Activated CD4-positive, alpha-beta T cell treated with anti-CD3 and anti-CD28 coated beads, Interleukin-2, amount 50 U/mL, for 24 hours (primary cell): Measurements from ENCODE around the gene LAMB1.
"Not testable (repeated sequence)": the region's sequence is repeated elsewhere in the genome, so short reads cannot be mapped to it uniquely, and the experiment has no call there.

Experiments
- DNase-seq, 2 donors: peaks; one replicate each; pipeline ENCODE4 v3.0.0-alpha.2; 2020; ENCODE audit warnings: low read depth in 1 of 2, low spot score in 1 of 2

Gene LAMB1

DNA sequence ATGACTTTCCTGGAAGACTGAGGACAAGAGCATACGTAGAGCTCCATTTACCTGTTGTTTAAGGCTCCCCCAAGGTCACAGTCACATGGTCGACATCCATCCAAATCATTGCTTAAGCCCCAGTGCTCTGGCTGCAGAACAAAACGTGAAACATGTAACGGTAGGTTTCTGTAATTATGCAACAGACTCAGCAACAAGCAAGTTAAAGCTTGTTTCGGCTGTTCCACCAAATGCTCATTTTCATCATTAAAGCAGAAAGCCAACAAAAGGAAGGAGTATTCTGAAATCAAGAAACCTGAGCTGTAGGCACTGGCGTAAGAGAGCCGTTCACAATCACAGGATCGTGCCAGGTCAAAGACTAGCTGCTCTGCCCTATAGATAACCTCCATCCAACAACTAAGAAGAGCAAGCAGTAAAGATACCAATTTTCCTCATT, 30.0 kb downstream of the LAMB1 start:
- DNase-seq: no peak

DNA sequence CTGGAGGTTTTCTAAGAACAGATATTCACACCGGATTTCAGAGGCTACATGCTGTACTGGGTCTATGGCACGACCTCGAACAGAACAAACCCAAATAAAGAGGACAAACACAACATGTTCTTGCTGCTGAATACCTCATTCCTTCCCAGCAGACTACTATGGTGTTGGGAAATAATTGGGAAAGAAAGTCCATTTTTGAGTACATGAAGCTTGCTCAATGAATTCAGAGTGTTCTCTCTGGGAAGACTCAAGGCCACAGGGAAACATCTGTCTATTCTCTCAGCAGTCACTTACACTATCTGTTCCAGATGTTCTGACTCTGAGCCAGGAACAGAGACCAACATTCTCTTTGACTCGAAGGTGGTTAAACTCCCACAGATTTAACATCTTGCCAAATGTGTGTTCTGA, 30.9 kb downstream of the LAMB1 start:
- no peak for DNase-seq

- no peak for DNase-seq
These were observed 31.3 kb downstream of the LAMB1 start for GRCh38 chr7:107971613-107972012.

DNA sequence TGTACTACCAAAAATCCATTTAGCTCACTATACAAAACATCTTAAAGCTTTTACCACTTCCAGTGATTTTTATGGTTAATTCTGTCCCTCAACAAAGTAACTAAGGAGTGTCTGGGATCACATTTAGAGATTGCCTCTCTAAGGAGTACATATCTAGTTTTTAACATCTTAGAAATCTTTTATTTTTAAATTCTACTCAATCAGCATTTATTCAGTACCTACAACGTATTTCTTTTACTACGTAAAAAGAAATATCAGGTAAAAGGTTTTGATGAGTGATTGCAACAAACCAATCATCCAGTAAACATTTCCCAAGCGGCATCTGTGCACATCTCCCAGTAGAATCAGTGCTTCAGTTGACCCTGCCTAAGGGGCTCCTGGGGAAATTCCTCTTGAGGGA, 31.9 kb downstream of the LAMB1 start:
- no peak for DNase-seq

- no peak for DNase-seq
These were observed 33.1 kb downstream of the LAMB1 start for GRCh38 chr7:107969856-107970255.

DNA sequence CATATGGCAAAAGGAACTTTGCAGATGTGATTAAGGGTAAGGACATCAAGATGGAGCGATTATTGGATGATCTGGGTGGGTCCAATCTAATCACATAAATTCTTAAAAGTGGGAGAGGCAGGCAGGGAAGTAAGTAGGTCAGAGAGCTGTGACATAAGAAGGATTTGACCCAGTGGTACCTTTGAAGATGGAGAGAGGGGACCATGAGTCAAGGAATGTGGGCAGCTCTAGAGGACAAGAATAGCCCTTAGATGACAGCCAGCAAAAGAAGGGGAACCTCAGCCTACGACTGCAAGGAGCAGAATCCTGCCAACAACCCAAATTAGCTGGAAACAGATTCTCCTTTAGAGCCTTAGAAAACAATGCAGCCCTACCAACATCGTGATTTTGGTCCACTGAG, 34.5 kb downstream of the LAMB1 start:
- DNase-seq: no peak

- DNase-seq: no peak
These were observed 35.5 kb downstream of the LAMB1 start for GRCh38 chr7:107967420-107967819.

GRCh38 chr7:107966711-107967110, 36.2 kb downstream of the LAMB1 start:
- no peak for DNase-seq

- no peak for DNase-seq
These were observed 38.5 kb downstream of the LAMB1 start for GRCh38 chr7:107964510-107964909.

- DNase-seq: no peak
These were observed 40.1 kb downstream of the LAMB1 start for GRCh38 chr7:107962817-107963216.

DNA sequence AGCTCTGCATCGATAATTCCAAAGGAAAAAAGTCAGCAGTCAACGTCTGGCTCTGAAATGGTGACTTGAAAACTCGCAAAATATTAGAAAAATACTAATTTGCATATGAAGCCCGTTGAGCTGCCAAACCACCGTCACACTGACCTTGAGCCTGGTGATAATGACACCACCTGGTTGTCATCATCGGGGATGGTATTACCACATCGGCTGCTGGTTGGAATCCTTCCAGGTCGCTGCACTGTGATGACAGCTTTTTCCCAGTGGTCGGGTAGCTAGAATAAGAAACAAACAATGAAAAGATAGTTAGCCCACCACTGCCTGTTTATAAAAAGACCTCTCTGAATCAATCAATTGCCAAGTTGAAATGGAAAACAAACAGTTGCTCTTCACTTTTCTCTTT, 41.6 kb downstream of the LAMB1 start:
- DNase-seq: no peak

GRCh38 chr7:107960272-107960671, 42.7 kb downstream of the LAMB1 start:
- DNase-seq: no peak

DNA sequence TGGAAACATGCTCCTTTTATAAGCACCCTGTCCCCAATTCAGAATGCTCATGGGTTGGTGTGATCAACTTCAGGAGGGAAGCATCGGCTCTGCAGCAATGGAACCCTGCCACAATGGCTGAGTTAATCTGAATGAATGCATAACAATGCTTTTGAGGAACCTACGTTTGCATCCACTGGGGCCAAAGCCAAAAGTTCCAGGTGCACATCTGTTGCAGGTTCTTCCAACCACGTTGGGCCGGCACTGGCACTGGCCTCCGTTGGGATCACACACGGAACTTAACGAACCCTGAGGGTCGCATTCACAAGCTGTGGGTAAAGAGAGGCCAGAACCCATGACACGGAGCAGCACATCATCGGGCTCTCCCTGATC, 43.4 kb downstream of the LAMB1 start:
- no peak for DNase-seq

GRCh38 chr7:107958764-107959526, 44.0 kb downstream of the LAMB1 start:
- DNase-seq: no peak

- no peak for DNase-seq
These were observed 45.5 kb downstream of the LAMB1 start for GRCh38 chr7:107957436-107957835.

GRCh38 chr7:107956950-107957349, 46.0 kb downstream of the LAMB1 start:
- not testable (repeated sequence) for DNase-seq

DNA sequence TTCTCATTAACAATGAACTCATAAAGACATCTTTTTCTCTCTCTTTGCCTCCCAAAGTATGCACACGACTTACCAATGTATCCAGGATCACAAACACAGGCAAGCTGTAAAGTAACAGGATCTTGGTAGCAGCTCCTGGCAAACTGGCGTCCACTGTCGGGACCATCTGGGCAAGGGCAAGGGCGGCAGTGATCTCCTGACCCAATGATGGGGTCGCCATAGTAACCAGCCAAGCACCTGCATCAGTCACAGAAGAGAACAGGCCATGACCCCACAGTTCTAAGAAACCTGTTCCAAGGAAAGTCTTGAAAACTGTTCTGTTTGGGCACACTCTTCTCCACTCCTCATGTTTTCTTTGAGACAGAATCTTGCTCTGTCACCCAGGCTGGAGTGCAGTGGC, 47.6 kb downstream of the LAMB1 start:
- DNase-seq: no peak

- no peak for DNase-seq
These were observed 49.0 kb downstream of the LAMB1 start for GRCh38 chr7:107953924-107954303.

DNA sequence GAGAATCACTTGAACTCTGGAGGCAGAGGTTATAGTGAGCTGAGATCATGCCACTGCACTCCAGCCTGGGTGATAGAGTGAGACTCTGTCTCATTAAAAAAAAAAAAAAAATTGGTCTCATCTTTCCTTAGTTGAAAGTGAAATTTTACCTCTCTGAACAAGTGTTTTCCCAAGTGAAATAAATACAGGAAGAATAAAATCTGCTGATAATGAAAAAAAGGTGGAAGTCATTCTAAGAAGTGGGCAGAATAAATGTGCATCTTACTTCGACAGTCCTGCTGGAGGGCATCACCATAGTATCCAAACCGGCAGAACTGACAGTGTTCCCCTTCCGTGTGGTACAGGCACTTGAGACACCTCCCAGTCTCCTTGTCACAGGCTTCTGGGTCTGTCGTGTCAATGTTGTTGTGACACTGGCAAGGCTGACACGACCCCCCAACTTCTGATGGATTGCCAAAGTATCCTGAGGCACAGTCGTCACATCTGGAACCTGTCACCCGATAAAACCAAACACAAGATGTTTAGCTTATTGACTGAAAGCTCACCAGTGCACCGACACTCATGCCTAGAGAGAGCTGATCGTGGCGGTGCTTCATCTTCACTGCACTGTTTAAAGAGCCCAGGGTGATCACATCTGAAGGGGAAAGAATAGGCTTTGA, 49.6 kb downstream of the LAMB1 start:
- DNase-seq: no peak

DNA sequence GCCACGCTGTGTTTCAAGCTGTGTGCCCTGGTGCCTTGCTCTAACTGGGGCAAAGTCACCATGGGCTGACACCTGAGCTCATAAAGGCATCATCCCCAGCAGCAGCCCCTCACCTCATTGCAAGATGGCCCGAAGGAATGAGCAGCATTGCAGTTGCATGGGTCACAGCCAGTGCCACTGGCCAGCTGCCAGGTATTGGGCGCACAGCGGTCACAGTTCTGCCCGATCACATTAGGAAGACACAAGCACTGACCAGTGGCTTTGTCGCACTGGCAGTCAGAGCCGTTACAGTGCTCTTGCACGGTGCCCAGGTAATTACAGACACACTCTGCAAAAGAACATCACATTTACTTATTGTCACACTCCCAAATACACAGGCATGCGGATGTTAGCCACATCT, 51.1 kb downstream of the LAMB1 start:
- DNase-seq: no peak

GRCh38 chr7:107951172-107951787, 51.7 kb downstream of the LAMB1 start:
- DNase-seq: no peak

DNA sequence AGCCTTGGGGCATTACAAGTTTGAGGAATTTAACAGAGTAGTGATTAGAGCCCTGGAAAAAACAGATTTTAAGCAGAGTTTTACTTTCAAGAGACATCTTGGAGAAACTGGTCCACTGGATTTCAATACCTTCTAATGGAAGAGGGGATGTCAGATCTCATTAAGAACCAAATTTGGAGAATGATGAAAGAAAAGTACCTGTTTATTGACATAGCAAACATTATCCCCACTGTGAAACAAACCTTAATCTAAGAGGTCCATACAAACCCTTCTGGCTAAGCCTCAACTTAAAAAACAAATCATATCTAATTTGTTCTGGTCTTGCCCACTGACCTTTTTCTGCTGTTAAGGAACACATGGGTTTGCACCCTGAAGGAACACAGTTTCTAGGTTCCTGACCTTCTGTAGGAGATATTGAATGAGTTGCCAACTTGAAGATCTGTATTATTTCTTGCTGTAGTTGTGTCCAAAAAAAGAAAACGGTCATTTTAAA, 53.5 kb downstream of the LAMB1 start:
- no peak for DNase-seq
